SU-DHL-6 (cell line): ENCODE data around the gene COL6A2.

ENCODE experiments used
- CTCF ChIP-seq: fragments of 200-600 bp; sonication (generic); IDR thresholded peaks from one replicate; pipeline ENCODE4 v1.5.1; 2017; ENCODE audit warnings: antibody characterized with exemption, mild to moderate bottlenecking, low read length, moderate library complexity; ENCODE audit not compliant: insufficient read depth, poor library complexity, severe bottlenecking
- EZH2phosphoT487 ChIP-seq: fragments of 200-600 bp; sonication (generic), shearing (Covaris generic); conservative IDR thresholded peaks from 2 replicates; pipeline ENCODE4 v1.6.1; 2018; ENCODE audit warnings: mild to moderate bottlenecking, antibody characterized with exemption, low read length, moderate library complexity, mixed read lengths

GRCh38 chr21:46127239-46128105, 29.6 kb downstream of the COL6A2 start:
- TF ChIP-seq CTCF = no peak
- no peak for TF ChIP-seq EZH2phosphoT487
